ENCODE results near the gene TMEM131. TPM values are rescaled to one million over a fixed set of nuclear protein-coding genes. Genes with fewer than 3 reads are reported as not detected.
"Not testable (repeated sequence)": the region's sequence is repeated elsewhere in the genome, so short reads cannot be mapped to it uniquely, and the experiment has no call there.

Gene TMEM131
- total RNA-seq, 1 donor from 2014 or later = 59.4 TPM

- no peak overlapping the region for H3K27ac Mint-ChIP-seq
- H3K4me1 Mint-ChIP-seq = no peaks in the 10 kb centered on the region
- no peak for DNase-seq (ENCODE audit: low spot score)
- peaks cover 19% of the 10 kb centered on the region for H3K36me3 Mint-ChIP-seq
- no peaks in the 10 kb centered on the region for H3K36me3 ChIP-seq
- no peaks in the 10 kb centered on the region for H3F3A ChIP-seq (ENCODE audit: low read depth)
- H2AFZ ChIP-seq (replicated peaks) = no peak overlapping the region
- H3K27me3 Mint-ChIP-seq (ENCODE audit: insufficient read depth, low read depth) = peaks cover 2% of the 10 kb centered on the region
- H3K4me3 Mint-ChIP-seq = no peak overlapping the region
- H3K27ac ChIP-seq = no peak overlapping the region
- peaks cover 8% of the 10 kb centered on the region for H4K20me1 ChIP-seq (ENCODE audit: low read depth)
- no peak for TF ChIP-seq EZH2phosphoT487 (IDR thresholded peaks at IDR 0.05)
- no peak for TF ChIP-seq CTCF (IDR thresholded peaks at IDR 0.05)
- no peak for TF ChIP-seq EZH2 (IDR thresholded peaks at IDR 0.05)
- H3K9me3 Mint-ChIP-seq = peaks cover 17% of the 10 kb centered on the region
- no peak overlapping the region for H3K4me2 ChIP-seq
- H3K4me3 ChIP-seq = no peak overlapping the region
- H3K79me2 ChIP-seq (ENCODE audit: low read depth) = peaks cover 30% of the 10 kb centered on the region
- no peaks in the 10 kb centered on the region for H3K4me1 ChIP-seq
- H3K9me3 ChIP-seq (ENCODE audit: low read depth) = no peaks in the 10 kb centered on the region
- H3K27me3 ChIP-seq = no peaks in the 10 kb centered on the region
- no peak overlapping the region for H3K9ac ChIP-seq
Observed at GRCh38 chr2:97919858-97920257, 75.9 kb downstream of the TMEM131 start.

- Mint-ChIP-seq H3K36me3 (peaks cover 24% of the 10 kb centered on the region), H3K9me3 (peaks cover 19% of the 10 kb centered on the region), H3K27ac (no peak overlapping the region), H3K4me1 (no peaks in the 10 kb centered on the region), H3K27me3 (ENCODE audit: insufficient read depth, low read depth) (peaks cover 2% of the 10 kb centered on the region), H3K4me3 (no peak overlapping the region)
- no peak overlapping the region for H3K9ac ChIP-seq
- no peak for DNase-seq (ENCODE audit: low spot score)
- H3K9me3 ChIP-seq (ENCODE audit: low read depth) = no peaks in the 10 kb centered on the region
- no peak overlapping the region for H3K4me2 ChIP-seq
- no peak overlapping the region for H3K27ac ChIP-seq
- H3K79me2 ChIP-seq (ENCODE audit: low read depth) = peaks cover 30% of the 10 kb centered on the region
- H4K20me1 ChIP-seq (ENCODE audit: low read depth) = peaks cover 8% of the 10 kb centered on the region
- H3K27me3 ChIP-seq = no peaks in the 10 kb centered on the region
- H3K4me3 ChIP-seq = no peak overlapping the region
- TF ChIP-seq EZH2phosphoT487 (IDR thresholded peaks at IDR 0.05) = no peak
- no peaks in the 10 kb centered on the region for H3F3A ChIP-seq (ENCODE audit: low read depth)
- H2AFZ ChIP-seq (replicated peaks) = no peak overlapping the region
- no peaks in the 10 kb centered on the region for H3K4me1 ChIP-seq
- H3K36me3 ChIP-seq = no peaks in the 10 kb centered on the region
Observed at GRCh38 chr2:97918818-97919217, 76.9 kb downstream of the TMEM131 start.

GRCh38 chr2:97917668-97918067 is 78.1 kb downstream of the TMEM131 start:
- H4K20me1 ChIP-seq (ENCODE audit: low read depth); H3K36me3 ChIP-seq; H3K27me3 ChIP-seq; H2AFZ ChIP-seq (replicated peaks); H3K4me2 ChIP-seq; H3K27ac ChIP-seq; H3K27me3 Mint-ChIP-seq (ENCODE audit: insufficient read depth, low read depth); H3K9me3 ChIP-seq (ENCODE audit: low read depth); DNase-seq (ENCODE audit: low spot score); H3K4me3 Mint-ChIP-seq; H3K27ac Mint-ChIP-seq; H3K4me1 ChIP-seq; H3K4me1 Mint-ChIP-seq; H3F3A ChIP-seq (ENCODE audit: low read depth); H3K4me3 ChIP-seq; H3K9ac ChIP-seq: not testable (repeated sequence)
- peaks cover 19% of the 10 kb centered on the region for H3K9me3 Mint-ChIP-seq
- H3K79me2 ChIP-seq (ENCODE audit: low read depth) = peaks cover 30% of the 10 kb centered on the region
- H3K36me3 Mint-ChIP-seq = peaks cover 24% of the 10 kb centered on the region

GRCh38 chr2:97914691-97915213 is 81.0 kb downstream of the TMEM131 start:
- Histone ChIP-seq H3K9me3 (ENCODE audit: low read depth) (no peaks in the 10 kb centered on the region), H3K79me2 (ENCODE audit: low read depth) (peaks cover 39% of the 10 kb centered on the region), H2AFZ (replicated peaks) (no peak overlapping the region), H3K27me3 (no peaks in the 10 kb centered on the region), H3K4me1 (no peaks in the 10 kb centered on the region), H3K27ac (no peak overlapping the region), H3K4me3 (no peak overlapping the region), H3K4me2 (no peak overlapping the region), H4K20me1 (ENCODE audit: low read depth) (no peaks in the 10 kb centered on the region), H3F3A (ENCODE audit: low read depth) (no peaks in the 10 kb centered on the region), H3K36me3 (peaks cover 6% of the 10 kb centered on the region), H3K9ac (no peak overlapping the region)
- H3K4me1 Mint-ChIP-seq = no peaks in the 10 kb centered on the region
- DNase-seq (ENCODE audit: low spot score) = no peak
- peaks cover 25% of the 10 kb centered on the region for H3K9me3 Mint-ChIP-seq
- H3K27me3 Mint-ChIP-seq (ENCODE audit: insufficient read depth, low read depth) = peaks cover 2% of the 10 kb centered on the region
- no peak overlapping the region for H3K4me3 Mint-ChIP-seq
- no peak for TF ChIP-seq EZH2phosphoT487 (IDR thresholded peaks at IDR 0.05)
- TF ChIP-seq CTCF (IDR thresholded peaks at IDR 0.05) = no peak
- no peak for TF ChIP-seq EZH2 (IDR thresholded peaks at IDR 0.05)
- H3K27ac Mint-ChIP-seq = no peak overlapping the region
- H3K36me3 Mint-ChIP-seq = peaks cover 23% of the 10 kb centered on the region
